ENCODE results near the gene ZBTB7B.

- TF ChIP-seq CTCF (IDR thresholded peaks at IDR 0.05) (no peak), POLR2A (IDR thresholded peaks at IDR 0.05) (no peak)
Measured at GRCh38 chr1:155026588-155026987, 24.0 kb downstream of the ZBTB7B start.

All from esophagus squamous epithelium (tissue), 4 donors.